Heart left ventricle (tissue), 16 donors: ENCODE results near the gene CPM. TPM values are rescaled to one million over a fixed set of nuclear protein-coding genes. Genes with fewer than 3 reads are reported as not detected.

Experiments
- ATAC-seq, 4 donors: fragments of 200-7000 bp; cut with Tn5 transposase; one replicate each; pipeline ENCODE4 v1.9.1; 2020 to 2022; ENCODE audit warnings: moderate library complexity in 4 of 4, mild to moderate bottlenecking in 3 of 4, moderate number of reproducible peaks in 1 of 4
- DNase-seq, 5 donors: peaks; one replicate each; pipeline ENCODE4 v3.0.0-alpha.2; 2020
- H3K27ac ChIP-seq, 12 donors: fragments of 200-600 bp; sonication (generic) in 4 of 12; one replicate each; pipeline versions ENCODE4 v1.5.0 to v1.8.0; 2016 to 2022; ENCODE audit warnings: mild to moderate bottlenecking in 2 of 12
- H3K27me3 ChIP-seq, 9 donors: fragments of 200-600 bp; sonication (generic) in 2 of 9; one replicate each; pipeline versions ENCODE4 v1.5.1 to v1.8.0; 2016 to 2022; ENCODE audit warnings: mild to moderate bottlenecking in 3 of 9
- H3K36me3 ChIP-seq, 9 donors: fragments of 200-600 bp; sonication (generic) in 2 of 9; one replicate each; pipeline versions ENCODE4 v1.5.0 to v1.8.0; 2018 to 2022; ENCODE audit warnings: mild to moderate bottlenecking in 2 of 9
- H3K4me1 ChIP-seq, 12 donors: fragments of 200-600 bp; sonication (generic) in 4 of 12; one replicate each; pipeline versions ENCODE4 v1.5.0 to v1.8.0; 2016 to 2022; ENCODE audit warnings: mild to moderate bottlenecking in 3 of 12
- H3K4me3 ChIP-seq, 12 donors: fragments of 200-600 bp; sonication (generic) in 4 of 12; one replicate each; pipeline versions ENCODE4 v1.5.0 to v1.8.0; 2017 to 2022; ENCODE audit warnings: mild to moderate bottlenecking in 9 of 12, moderate library complexity in 4 of 12
- H3K9me3 ChIP-seq, 12 donors: fragments of 200-600 bp; sonication (generic) in 4 of 12; one replicate each; pipeline versions ENCODE4 v1.5.0 to v1.8.0; 2016 to 2022; ENCODE audit warnings: mild to moderate bottlenecking in 1 of 12
- CTCF ChIP-seq, 12 donors: fragments of 200-600 bp; sonication (generic) in 4 of 12; IDR thresholded peaks; one replicate each; pipeline versions ENCODE4 v1.5.0 to v1.8.0; 2018 to 2022; ENCODE audit warnings: antibody characterized with exemption in 12 of 12, mild to moderate bottlenecking in 5 of 12
- POLR2A ChIP-seq, 2 donors: fragments of 450-650 bp; IDR thresholded peaks; one replicate each; pipeline ENCODE4 v1.6.1; 2017; ENCODE audit warnings: antibody characterized with exemption in 2 of 2, mild to moderate bottlenecking in 2 of 2, moderate library complexity in 2 of 2
- WGBS, 4 donors: extraction: QIAGEN DNeasy Blood & Tissue Kit in 2 of 4; methylation state at CpG; one replicate each; pipeline versions ENCODE4 v1.1.5 to v1.1.7; 2013 to 2018; 5-methylcytosine and 5-hydroxymethylcytosine counted together
- intact Hi-C, 10 donors: fragments of 100-400 bp; cut with DNase I; formaldehyde crosslinking; loops; one replicate each; pipeline versions ENCODE4 v1.11.1 to v1.14.2; 2022
- polyA plus RNA-seq, 2 donors: library from polyadenylated mRNA; stranded (reverse); fragments of 200-250 nt; gene quantifications; one replicate each; pipeline ENCODE4 v1.2.3, GENCODE V29; 2013
- total RNA-seq, 9 donors: library from RNA; depleted of rRNA in 2 of 9; stranded (reverse); fragments of >200 nt in 2 of 9; fragmentation: NEBNext Ultra II Directional in 3 of 9; extraction: Animal tissue kit (Norgen Biotek cat#: 25700) in 3 of 9; gene quantifications; one replicate each; pipeline versions ENCODE4 v1.1.0 to v1.2.4, GENCODE V29; 2016 to 2023
- donor health status: ischemic (EF 13 %, LVEDD 7.1; RV severe dilation, severe dysfunction).
- donor health status: healthy with polysubstance abuse.
- donor health status: DM: no; HTN: yes; CAD: no.
- donor health status: DM: no; HTN: no; CAD: no.
- donor health status: ischemic (EF 25% LVEDD 6.9; RV normal size, moderate dysfunction).
- donor health status: ischemic (EF 25% LVEDD 5.7; RV mildly dilated, moderate dysfunction).
- donor health status: healthy.
- donor health status: DM: yes; HTN: yes; CAD: no.
- donor health status: ischemic (EF 35%, LVEDD 5.7; RV mildly dilated, moderate dysfunction).
- donor health status: nonischemic (EF 11% LVEDD 7.7; RV severe dilation, severe dysfunction).
- donor health status: DM: yes; HTN: yes; CAD: no.
- donor health status: PGD.
- donor health status: ischemic (EF 29% LVEDD 5.4; RV normal size, mild dysfunction).
- donor health status: nonischemic (EF 23%, LVEDD 6.1; RV moderate dilation, normal function).

Gene CPM
- total and polyA plus RNA-seq, 11 donors: 2.0 to 25.4 (median 8.8) TPM

DNA sequence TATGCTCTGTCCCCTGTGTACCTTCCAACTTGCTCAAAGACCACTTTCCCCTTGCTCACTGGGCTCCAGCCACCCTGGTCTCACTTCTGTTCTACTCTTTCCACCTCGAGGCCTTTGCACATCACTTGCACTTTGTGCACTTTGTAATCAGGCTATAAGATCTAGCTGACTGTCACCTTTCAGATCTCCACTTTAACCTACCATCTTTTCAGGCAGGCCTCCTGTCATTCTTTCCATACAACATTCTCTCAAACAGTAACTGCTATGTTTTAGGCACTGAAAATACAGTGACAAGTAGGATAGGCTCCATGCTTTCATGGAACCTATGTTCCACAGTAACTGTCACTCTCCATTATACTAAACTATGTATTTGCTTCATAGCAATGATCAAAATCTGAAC, 14.0 kb downstream of the CPM start:
- Histone ChIP-seq H3K27ac (no peak overlapping the region), H3K4me3 (no peak overlapping the region), H3K9me3 (no peaks in the 10 kb centered on the region), H3K36me3 (no peaks in the 10 kb centered on the region), H3K27me3 (no peaks in the 10 kb centered on the region), H3K4me1 (peaks cover 0 to 10% (median 0%) of the 10 kb centered on the region in 12 donors)
- intact Hi-C loops: no loop called here
- 61 to 83% (median 73%) methylated on average over 1 of the region's 1 CpG for WGBS, 4 donors
- TF ChIP-seq CTCF (IDR thresholded peaks at IDR 0.05) (no peak), POLR2A (IDR thresholded peaks at IDR 0.05) (no peak)
- no peak for DNase-seq
- no peak for ATAC-seq

DNA sequence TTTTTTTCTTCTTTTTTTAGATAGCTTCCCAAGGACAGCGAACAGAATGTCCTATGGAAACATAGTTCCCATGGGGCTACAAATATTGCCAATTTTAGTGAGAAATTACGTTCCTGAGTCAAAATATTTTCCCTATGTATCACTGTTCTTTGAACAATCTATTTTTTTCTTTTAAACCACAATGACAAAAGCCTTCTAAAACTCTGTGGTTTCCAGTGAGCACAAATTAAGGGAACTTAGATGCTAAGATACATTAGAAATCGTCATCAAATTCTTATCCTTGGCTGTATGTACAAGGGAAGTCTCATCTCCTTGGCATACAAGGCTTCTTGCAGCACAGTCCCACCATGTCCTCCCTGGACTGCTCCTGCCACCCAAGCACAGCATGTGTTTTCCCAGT, 17.9 kb downstream of the CPM start:
- ATAC-seq (peak in 1 of 4 donors; percentile 20), DNase-seq (no peak)
- WGBS, 4 donors: 58 to 69% (median 63%) methylated on average over 3 of the region's 3 CpGs
- Histone ChIP-seq H3K36me3 (no peaks in the 10 kb centered on the region), H3K27ac (peak overlapping the region in 4 of 12 donors; percentile 11 to 30 (median 13)), H3K4me3 (no peak overlapping the region), H3K4me1 (peaks cover 0 to 6% (median 0%) of the 10 kb centered on the region in 12 donors), H3K9me3 (no peaks in the 10 kb centered on the region), H3K27me3 (no peaks in the 10 kb centered on the region)
- intact Hi-C loops: no loop called here
- no peak for TF ChIP-seq CTCF (IDR thresholded peaks at IDR 0.05)
- no peak for TF ChIP-seq POLR2A (IDR thresholded peaks at IDR 0.05)

DNA sequence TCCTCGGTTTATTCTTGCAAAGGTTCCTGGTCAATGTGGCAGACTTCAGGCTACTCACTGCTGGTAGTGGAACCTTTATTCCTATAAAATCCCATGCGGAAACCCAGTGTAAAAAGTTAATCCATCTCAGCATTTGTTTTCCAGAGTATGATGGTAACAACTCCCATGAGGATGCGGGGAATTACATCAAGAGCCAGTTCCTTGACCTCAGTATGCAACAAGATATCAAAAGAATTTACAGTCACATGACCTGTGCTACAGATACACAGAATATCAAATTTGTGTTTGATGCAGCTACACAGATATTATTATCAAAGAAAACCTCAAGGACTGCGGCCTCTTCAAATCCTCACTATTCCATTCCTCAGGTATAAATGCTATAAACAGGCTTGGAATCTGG, 19.3 kb downstream of the CPM start:
- DNase-seq (no peak), ATAC-seq (no peak)
- Histone ChIP-seq H3K9me3 (no peaks in the 10 kb centered on the region), H3K4me1 (peaks cover 0 to 6% (median 0%) of the 10 kb centered on the region in 12 donors), H3K27me3 (no peaks in the 10 kb centered on the region), H3K4me3 (no peak overlapping the region), H3K27ac (no peak overlapping the region), H3K36me3 (no peaks in the 10 kb centered on the region)
- WGBS, 4 donors: 84 to 91% (median 88%) methylated on average over 4 of the region's 4 CpGs
- intact Hi-C loops: no loop called here
- TF ChIP-seq POLR2A (IDR thresholded peaks at IDR 0.05): no peak
- no peak for TF ChIP-seq CTCF (IDR thresholded peaks at IDR 0.05)

DNA sequence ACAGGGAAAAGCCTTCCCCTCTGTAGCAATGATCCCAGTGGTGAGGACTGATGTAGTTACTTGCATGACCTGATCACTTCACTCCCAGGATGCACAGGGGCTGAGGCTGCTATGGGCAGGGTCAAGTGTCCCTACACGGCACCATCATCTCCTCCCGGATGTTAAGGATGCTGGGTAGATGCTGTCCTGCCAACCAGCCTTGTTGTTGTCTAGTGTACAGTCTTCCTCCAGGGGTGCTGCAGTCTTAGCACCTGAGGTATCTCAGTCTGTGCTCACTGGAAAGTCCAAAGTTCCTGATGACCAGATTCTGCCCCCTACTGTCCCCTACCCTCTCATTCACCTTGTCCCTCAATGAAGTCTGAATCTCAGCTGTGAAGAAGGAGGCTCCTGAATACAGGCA, 20.1 kb downstream of the CPM start:
- ATAC-seq (no peak), DNase-seq (no peak)
- WGBS, 4 donors: 73 to 91% (median 86%) methylated on average over 2 of the region's 2 CpGs
- no peaks in the 10 kb centered on the region for H3K36me3 ChIP-seq
- peak overlapping the region in 1 of 12 donors; percentile 1 for H3K27ac ChIP-seq
- TF ChIP-seq POLR2A (IDR thresholded peaks at IDR 0.05) (no peak), CTCF (IDR thresholded peaks at IDR 0.05) (no peak)
- no peak overlapping the region for H3K4me3 ChIP-seq
- H3K4me1 ChIP-seq: peaks cover 0 to 6% (median 0%) of the 10 kb centered on the region in 12 donors
- no peaks in the 10 kb centered on the region for H3K9me3 ChIP-seq
- no peaks in the 10 kb centered on the region for H3K27me3 ChIP-seq
- intact Hi-C loops: no loop called here
